Fibroblast of the aortic adventitia (primary cell): ENCODE results near the gene RAB3B. TPM values are rescaled to one million over a fixed set of nuclear protein-coding genes. Genes with fewer than 3 reads are reported as not detected.

Source experiments
- DNase-seq: peaks from one replicate; pipeline ENCODE4 v3.0.0-alpha.2; 2010; ENCODE audit warnings: low read depth
- H3K4me3 ChIP-seq: 2 replicates; pipeline ENCODE4 v1.5.1; 2011; ENCODE audit warnings: low read depth, mild to moderate bottlenecking, control low read depth, low read length, moderate library complexity
- CTCF ChIP-seq: IDR thresholded peaks from 2 replicates; pipeline ENCODE4 v1.5.1; 2011; ENCODE audit warnings: mild to moderate bottlenecking, low read length, control low read depth, inconsistent platforms; ENCODE audit not compliant: insufficient read depth
- total RNA-seq: library from RNA; depleted of rRNA; stranded (reverse); fragments of >200 nt; gene quantifications from 2 replicates; pipeline ENCODE4 v1.2.3, GENCODE V29; 2012; ENCODE audit warnings: low replicate concordance

The RAB3B gene
- total RNA-seq, 1 donor: 63.4 TPM

GRCh38 chr1:51956528-51957509 lies 33.7 kb downstream of the RAB3B start:
- no peak overlapping the region for H3K4me3 ChIP-seq
- peak; percentile 54 for DNase-seq
- no peak for TF ChIP-seq CTCF

GRCh38 chr1:51955797-51956527 lies 34.5 kb downstream of the RAB3B start:
- DNase-seq: no peak
- TF ChIP-seq CTCF: no peak
- H3K4me3 ChIP-seq: no peak overlapping the region

- H3K4me3 ChIP-seq: no peak overlapping the region
- TF ChIP-seq CTCF: no peak
- DNase-seq: no peak
Measured at GRCh38 chr1:51954783-51955182, 35.7 kb downstream of the RAB3B start.

- no peak for DNase-seq
- no peak overlapping the region for H3K4me3 ChIP-seq
- TF ChIP-seq CTCF: no peak
Measured at GRCh38 chr1:51953079-51953478, 37.4 kb downstream of the RAB3B start.

GRCh38 chr1:51952638-51953037 lies 37.9 kb downstream of the RAB3B start:
- no peak for DNase-seq
- TF ChIP-seq CTCF: no peak
- H3K4me3 ChIP-seq: no peak overlapping the region

GRCh38 chr1:51950701-51951100 lies 39.8 kb downstream of the RAB3B start:
- H3K4me3 ChIP-seq: no peak overlapping the region
- TF ChIP-seq CTCF: no peak
- no peak for DNase-seq
